HCT116 (cell line): ENCODE measurements around the gene RBM20. TPM values are rescaled to one million over a fixed set of nuclear protein-coding genes. Genes with fewer than 3 reads are reported as not detected.

Source experiments
- ATAC-seq: fragments of 200-7000 bp; cut with Tn5 transposase; 2 replicates; pipeline ENCODE4 v1.9.1; 2020; ENCODE audit warnings: mild to moderate bottlenecking, moderate library complexity
- BruUV-seq: library from RNA; stranded (reverse); fragments of 400-500 nt; replicated peaks from 2 replicates; lab custom pipeline; 2021; lab: Mats Ljungman, UMichigan
- CTCF ChIA-PET: fragments of 300-600 bp; sonication (Branson Sonifier 250); formaldehyde crosslinking; loops from one replicate; lab custom pipeline; 2021; ENCODE audit warnings: antibody characterized with exemption; lab: Charles Lee
- POLR2A ChIA-PET: fragments of 300-600, 350-600 bp; sonication (Branson Sonifier 250); formaldehyde crosslinking; loops from one replicate; lab custom pipeline; 2021; ENCODE audit warnings: antibody characterized with exemption; lab: Charles Lee
- RAD21 ChIA-PET, 2 experiments: fragments of 300-600 bp; sonication (Branson Sonifier 250); formaldehyde crosslinking; loops; one replicate each; lab custom pipeline; 2023; ENCODE audit warnings: low total read pairs in 2 of 2; ENCODE audit not compliant: uncharacterized antibody in 2 of 2, unreplicated experiment in 2 of 2, low non-redundant PET in 1 of 2; lab: Charles Lee
- DNase-seq: peaks from one replicate; pipeline ENCODE4 v3.0.0-alpha.2; 2010; ENCODE audit warnings: low read depth, low spot score
- H2AFZ ChIP-seq: fragments of 200-600 bp; shearing (Covaris generic), sonication (generic); 2 replicates; pipeline ENCODE4 v1.6.1; 2017; ENCODE audit warnings: low read depth, mixed run types, mixed read lengths, antibody characterized with exemption, low read length; ENCODE audit not compliant: poor library complexity, severe bottlenecking
- H3K27ac ChIP-seq: 2 replicates; pipeline ENCODE4 v1.5.1; 2012; ENCODE audit warnings: low read depth, low read length
- H3K27me3 ChIP-seq: fragments of 200-600 bp; sonication (generic); 2 replicates; pipeline ENCODE4 v1.6.1; 2016; ENCODE audit warnings: mixed run types, low read length, mixed read lengths; ENCODE audit not compliant: insufficient read depth
- H3K36me3 ChIP-seq, 2 experiments: fragments of 200-500 bp in 1 of 2; fragments of 200-600 bp in 1 of 2; sonication (Bioruptor generic) in 1 of 2; sonication (generic) in 1 of 2; 2 replicates each; pipeline versions ENCODE4 v1.5.1 to v1.6.1; 2014 to 2016; ENCODE audit warnings: low read length in 2 of 2, inconsistent platforms in 1 of 2, mixed read lengths in 1 of 2, mixed run types in 1 of 2; ENCODE audit not compliant: insufficient read depth in 2 of 2, control insufficient read depth in 1 of 2
- H3K4me1 ChIP-seq, 2 experiments: fragments of 200-600 bp in 1 of 2; sonication (generic) in 1 of 2; 2 replicates each; pipeline versions ENCODE4 v1.5.1 to v1.6.1; 2012 to 2017; ENCODE audit warnings: low read length in 2 of 2, inconsistent platforms in 1 of 2, mild to moderate bottlenecking in 1 of 2, mixed read lengths in 1 of 2, mixed run types in 1 of 2, moderate library complexity in 1 of 2; ENCODE audit not compliant: insufficient read depth in 2 of 2, control insufficient read depth in 1 of 2
- H3K4me2 ChIP-seq: fragments of 200-600 bp; sonication (generic); 2 replicates; pipeline ENCODE4 v1.6.1; 2017; ENCODE audit warnings: mixed run types, low read length, mixed read lengths
- H3K4me3 ChIP-seq, 2 experiments: fragments of 200-600 bp in 1 of 2; sonication (generic) in 1 of 2; replicated peaks in 1 of 2; 2 replicates each; pipeline ENCODE4 v1.5.1; 2011 to 2016; ENCODE audit warnings: low read length in 2 of 2, control low read depth in 1 of 2, low read depth in 1 of 2, mild to moderate bottlenecking in 1 of 2, mixed read lengths in 1 of 2, mixed run types in 1 of 2
- H3K79me2 ChIP-seq: fragments of 200-600 bp; sonication (generic); 2 replicates; pipeline ENCODE4 v1.6.1; 2017; ENCODE audit warnings: mild to moderate bottlenecking, mixed run types, low read length, moderate library complexity, mixed read lengths; ENCODE audit not compliant: insufficient read depth
- H3K9ac ChIP-seq: fragments of 200-600 bp; sonication (generic); 2 replicates; pipeline ENCODE4 v1.6.1; 2016; ENCODE audit warnings: low read length, mixed read lengths
- H3K9me2 ChIP-seq: fragments of 200-600 bp; sonication (generic), shearing (Covaris generic); 2 replicates; pipeline ENCODE4 v1.6.1; 2017; ENCODE audit warnings: mixed run types, mild to moderate bottlenecking, moderate library complexity; ENCODE audit not compliant: insufficient read depth
- H3K9me3 ChIP-seq, 2 experiments: fragments of 200-500 bp in 1 of 2; fragments of 200-600 bp in 1 of 2; sonication (Bioruptor generic) in 1 of 2; sonication (generic) in 1 of 2; 2 replicates each; pipeline ENCODE4 v1.6.1; 2014 to 2017; ENCODE audit warnings: low read length in 2 of 2, mixed read lengths in 2 of 2, inconsistent platforms in 1 of 2, low read depth in 1 of 2, mild to moderate bottlenecking in 1 of 2, mixed run types in 1 of 2, moderate library complexity in 1 of 2; ENCODE audit not compliant: control insufficient read depth in 1 of 2, insufficient read depth in 1 of 2
- H4K20me1 ChIP-seq: fragments of 200-600 bp; sonication (generic), shearing (Covaris generic); 2 replicates; pipeline ENCODE4 v1.6.1; 2017; ENCODE audit warnings: mixed run types, mild to moderate bottlenecking, moderate library complexity; ENCODE audit not compliant: insufficient read depth
- CEBPB ChIP-seq: IDR thresholded peaks from 2 replicates; pipeline ENCODE4 v1.6.1; 2012; ENCODE audit warnings: low read depth
- EGR1 ChIP-seq: IDR thresholded peaks from 2 replicates; pipeline ENCODE4 v1.6.1; 2012; ENCODE audit warnings: low read depth
- EZH2 ChIP-seq: fragments of 200-600 bp; sonication (generic); IDR thresholded peaks from 2 replicates; pipeline ENCODE4 v1.6.1; 2017; ENCODE audit warnings: antibody characterized with exemption, mixed run types
- FOSL1 ChIP-seq: IDR thresholded peaks from 2 replicates; pipeline ENCODE4 v1.6.1; 2012; ENCODE audit warnings: low read depth
- POLR2A ChIP-seq: IDR thresholded peaks from 2 replicates; pipeline ENCODE4 v1.7.0; 2011; ENCODE audit warnings: borderline replicate concordance; ENCODE audit not compliant: insufficient read depth, insufficient read length; ENCODE audit errors: extremely low read depth
- SIN3A ChIP-seq: IDR thresholded peaks from 2 replicates; pipeline ENCODE4 v1.6.1; 2012; ENCODE audit warnings: low read depth
- SRF ChIP-seq: IDR thresholded peaks from 2 replicates; pipeline ENCODE4 v1.6.1; 2012; ENCODE audit warnings: low read depth
- YY1 ChIP-seq: IDR thresholded peaks from 2 replicates; pipeline ENCODE4 v1.6.1; 2011; ENCODE audit warnings: low read length, low read depth, moderate library complexity, mild to moderate bottlenecking; ENCODE audit not compliant: insufficient replicate concordance; ENCODE audit errors: extremely low read depth
- ZNF274 ChIP-seq: fragments of 200-500 bp; sonication (Bioruptor generic); IDR thresholded peaks from 2 replicates; pipeline ENCODE4 v1.6.1; 2014; ENCODE audit warnings: mild to moderate bottlenecking, low read depth, low read length, inconsistent platforms
- intact Hi-C: fragments of 100-400 bp; cut with micrococcal nuclease; formaldehyde crosslinking; loops from 2 replicates; pipeline ENCODE4 v1.10.0; 2022
- total RNA-seq: library from RNA; stranded (reverse); gene quantifications from one replicate; pipeline ENCODE4 v1.2.1, GENCODE V29; 2021; ENCODE audit not compliant: unreplicated experiment
- TF ChIP-seq, protein P1 (sequence below): IDR thresholded peaks from 2 replicates; pipeline ENCODE4 v1.6.1; 2011; ENCODE audit warnings: mild to moderate bottlenecking, low read length, moderate library complexity; ENCODE audit not compliant: insufficient replicate concordance; ENCODE audit errors: extremely low read depth
- TF ChIP-seq, protein P2 (sequence below): IDR thresholded peaks from 2 replicates; pipeline ENCODE4 v1.6.1; 2012; ENCODE audit warnings: low read depth

Gene RBM20
- total RNA-seq, 1 experiment from 2014 or later, result 2.0 TPM

DNA sequence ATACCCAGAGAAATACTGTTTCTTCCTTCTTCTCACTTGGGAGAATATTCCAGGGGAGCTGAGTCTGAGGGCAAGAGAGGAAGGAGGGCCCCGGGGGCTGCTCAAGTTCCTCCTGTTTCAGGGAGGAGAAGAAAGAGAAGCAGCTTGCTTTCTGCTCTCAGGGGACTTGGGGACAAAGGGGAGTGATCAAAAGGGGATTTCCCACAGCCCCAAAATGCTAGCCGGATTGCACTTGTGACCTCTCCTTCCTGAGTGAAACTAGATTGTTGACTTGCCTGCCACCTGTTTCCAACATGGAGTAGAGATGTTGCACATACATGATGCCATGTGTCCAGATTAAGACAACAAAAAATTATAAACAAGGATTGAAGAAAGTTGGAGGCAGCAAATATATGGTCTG lies 198.9 kb downstream of the RBM20 start:
- Histone ChIP-seq H3K4me3 (no peak overlapping the region), H3K9me2 (no peaks in the 10 kb centered on the region), H3K27ac (no peak overlapping the region), H3K27me3 (no peaks in the 10 kb centered on the region), H3K79me2 (no peaks in the 10 kb centered on the region), H3K4me1 (no peaks in the 10 kb centered on the region; a peak in 1 of 4 replicates), H3K9me3 (no peaks in the 10 kb centered on the region), H3K9ac (no peak overlapping the region), H2AFZ (no peak overlapping the region), H4K20me1 (no peaks in the 10 kb centered on the region), H3K36me3 (no peaks in the 10 kb centered on the region), H3K4me2 (no peak overlapping the region)
- TF ChIP-seq EZH2 (no peak), POLR2A (no peak), FOSL1 (no peak)
- TF ChIP-seq, protein P1, sequence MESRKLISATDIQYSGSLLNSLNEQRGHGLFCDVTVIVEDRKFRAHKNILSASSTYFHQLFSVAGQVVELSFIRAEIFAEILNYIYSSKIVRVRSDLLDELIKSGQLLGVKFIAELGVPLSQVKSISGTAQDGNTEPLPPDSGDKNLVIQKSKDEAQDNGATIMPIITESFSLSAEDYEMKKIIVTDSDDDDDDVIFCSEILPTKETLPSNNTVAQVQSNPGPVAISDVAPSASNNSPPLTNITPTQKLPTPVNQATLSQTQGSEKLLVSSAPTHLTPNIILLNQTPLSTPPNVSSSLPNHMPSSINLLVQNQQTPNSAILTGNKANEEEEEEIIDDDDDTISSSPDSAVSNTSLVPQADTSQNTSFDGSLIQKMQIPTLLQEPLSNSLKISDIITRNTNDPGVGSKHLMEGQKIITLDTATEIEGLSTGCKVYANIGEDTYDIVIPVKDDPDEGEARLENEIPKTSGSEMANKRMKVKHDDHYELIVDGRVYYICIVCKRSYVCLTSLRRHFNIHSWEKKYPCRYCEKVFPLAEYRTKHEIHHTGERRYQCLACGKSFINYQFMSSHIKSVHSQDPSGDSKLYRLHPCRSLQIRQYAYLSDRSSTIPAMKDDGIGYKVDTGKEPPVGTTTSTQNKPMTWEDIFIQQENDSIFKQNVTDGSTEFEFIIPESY, result no peak
- ChIA-PET CTCF (no interaction called here), RAD21 (no interaction called here), POLR2A (no interaction called here)
- intact Hi-C loops, result no loop called here
- no TSS peak for BruUV-seq
- DNase-seq, result no peak
- no peak for ATAC-seq

DNA sequence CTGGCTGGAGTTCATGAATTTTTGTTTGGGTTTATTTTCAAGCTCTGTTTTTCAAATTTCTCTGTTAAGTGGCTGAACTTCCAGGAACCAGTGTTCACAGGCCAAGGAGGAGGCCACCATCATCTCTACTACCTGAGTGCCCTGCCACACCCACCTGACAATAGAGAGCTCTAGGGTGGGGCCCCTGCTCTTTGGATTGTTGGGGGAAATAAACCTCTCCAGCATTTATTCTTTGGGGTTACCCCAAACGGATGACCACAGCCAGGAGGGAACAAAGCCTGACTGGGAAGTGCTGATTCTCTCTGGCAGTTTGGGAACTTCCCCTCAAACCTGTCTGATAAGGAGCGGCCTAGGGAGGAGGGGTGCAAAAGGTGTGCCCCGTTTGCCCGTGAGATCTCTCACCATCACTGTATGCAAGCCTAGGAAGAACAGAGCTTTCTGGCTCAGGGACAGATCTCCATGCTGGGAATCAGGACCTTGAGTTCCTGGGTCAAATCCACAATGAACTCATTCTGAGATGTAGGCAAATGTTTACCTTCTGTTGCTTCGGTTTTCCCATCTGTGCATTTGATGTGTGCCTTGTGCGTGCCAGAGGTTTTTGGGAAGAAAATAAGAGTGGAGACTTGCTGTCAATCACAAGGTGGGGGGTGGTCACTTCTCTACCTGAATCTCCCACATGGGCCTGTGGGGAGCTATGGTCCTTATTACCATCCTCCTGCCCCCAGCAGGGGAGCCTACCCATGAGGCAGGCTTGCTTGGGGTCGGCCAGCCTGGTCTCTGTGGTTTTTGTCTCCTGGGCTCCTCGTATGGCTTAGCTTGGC lies 199.9 kb downstream of the RBM20 start:
- intact Hi-C loops, result no loop called here
- Histone ChIP-seq H4K20me1 (no peaks in the 10 kb centered on the region), H3K9ac (no peak overlapping the region), H3K36me3 (no peaks in the 10 kb centered on the region), H3K27me3 (no peaks in the 10 kb centered on the region), H3K4me3 (no peak overlapping the region), H3K4me1 (no peaks in the 10 kb centered on the region; a peak in 1 of 4 replicates), H3K27ac (no peak overlapping the region), H3K4me2 (no peak overlapping the region), H3K9me2 (no peaks in the 10 kb centered on the region), H2AFZ (no peak overlapping the region), H3K79me2 (no peaks in the 10 kb centered on the region), H3K9me3 (no peaks in the 10 kb centered on the region)
- ATAC-seq (no peak), DNase-seq (no peak)
- RAD21 ChIA-PET, result no interaction called here
- BruUV-seq, result no TSS peak
- CTCF ChIA-PET, result no interaction called here
- POLR2A ChIA-PET, result no interaction called here
- TF ChIP-seq CEBPB (no peak), SIN3A (no peak), YY1 (no peak), SRF (no peak), EGR1 (no peak), ZNF274 (no peak)
- TF ChIP-seq, protein P2, sequence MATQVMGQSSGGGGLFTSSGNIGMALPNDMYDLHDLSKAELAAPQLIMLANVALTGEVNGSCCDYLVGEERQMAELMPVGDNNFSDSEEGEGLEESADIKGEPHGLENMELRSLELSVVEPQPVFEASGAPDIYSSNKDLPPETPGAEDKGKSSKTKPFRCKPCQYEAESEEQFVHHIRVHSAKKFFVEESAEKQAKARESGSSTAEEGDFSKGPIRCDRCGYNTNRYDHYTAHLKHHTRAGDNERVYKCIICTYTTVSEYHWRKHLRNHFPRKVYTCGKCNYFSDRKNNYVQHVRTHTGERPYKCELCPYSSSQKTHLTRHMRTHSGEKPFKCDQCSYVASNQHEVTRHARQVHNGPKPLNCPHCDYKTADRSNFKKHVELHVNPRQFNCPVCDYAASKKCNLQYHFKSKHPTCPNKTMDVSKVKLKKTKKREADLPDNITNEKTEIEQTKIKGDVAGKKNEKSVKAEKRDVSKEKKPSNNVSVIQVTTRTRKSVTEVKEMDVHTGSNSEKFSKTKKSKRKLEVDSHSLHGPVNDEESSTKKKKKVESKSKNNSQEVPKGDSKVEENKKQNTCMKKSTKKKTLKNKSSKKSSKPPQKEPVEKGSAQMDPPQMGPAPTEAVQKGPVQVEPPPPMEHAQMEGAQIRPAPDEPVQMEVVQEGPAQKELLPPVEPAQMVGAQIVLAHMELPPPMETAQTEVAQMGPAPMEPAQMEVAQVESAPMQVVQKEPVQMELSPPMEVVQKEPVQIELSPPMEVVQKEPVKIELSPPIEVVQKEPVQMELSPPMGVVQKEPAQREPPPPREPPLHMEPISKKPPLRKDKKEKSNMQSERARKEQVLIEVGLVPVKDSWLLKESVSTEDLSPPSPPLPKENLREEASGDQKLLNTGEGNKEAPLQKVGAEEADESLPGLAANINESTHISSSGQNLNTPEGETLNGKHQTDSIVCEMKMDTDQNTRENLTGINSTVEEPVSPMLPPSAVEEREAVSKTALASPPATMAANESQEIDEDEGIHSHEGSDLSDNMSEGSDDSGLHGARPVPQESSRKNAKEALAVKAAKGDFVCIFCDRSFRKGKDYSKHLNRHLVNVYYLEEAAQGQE, result no peak
